ENCODE measurements around the gene CDHR2.

- TF ChIP-seq TAF1 (IDR thresholded peaks at IDR 0.05; ENCODE audit: borderline replicate concordance, low read depth, low read length) (no peak), POLR2A (IDR thresholded peaks at IDR 0.05; ENCODE audit: low read depth, low read length) (no peak)
These were observed 70.0 kb downstream of the CDHR2 start for GRCh38 chr5:176619203-176619568.
